ENCODE results near the gene LRP1.
A peak's percentile ranks its signal among the peaks of the same experiment; 100 is the strongest.

The LRP1 gene

GRCh38 chr12:57087010-57087690 is 41.1 kb upstream of the LRP1 start:
- ATAC-seq: peak; percentile 65
- no peak for TF ChIP-seq PPARA (CRISPR knock-in tag; IDR thresholded peaks at IDR 0.05; ENCODE audit: borderline replicate concordance)
- TF ChIP-seq CSRNP3 (CRISPR knock-in tag; IDR thresholded peaks at IDR 0.05): no peak

GRCh38 chr12:57087691-57088353 is 40.5 kb upstream of the LRP1 start:
- TF ChIP-seq SNAI2 (CRISPR knock-in tag; IDR thresholded peaks at IDR 0.05): no peak
- TF ChIP-seq PPARA (CRISPR knock-in tag; IDR thresholded peaks at IDR 0.05; ENCODE audit: borderline replicate concordance): no peak
- no peak for TF ChIP-seq ZNF8 (CRISPR knock-in tag; IDR thresholded peaks at IDR 0.05)
- TF ChIP-seq PATZ1 (CRISPR knock-in tag; IDR thresholded peaks at IDR 0.05; ENCODE audit: borderline replicate concordance): peak; percentile 46; the same call in 1 of the 2 replicates
- ATAC-seq: peak; percentile 60

GRCh38 chr12:57088354-57089270 is 39.7 kb upstream of the LRP1 start, which contains the start of gene NAB2:
Gene NAB2 (plus strand): TSS chr12:57089114. CDS start chr12:57089272, 158 bp downstream.
- peak; percentile 53 for ATAC-seq
- no peak for TF ChIP-seq ESRRG (CRISPR knock-in tag; IDR thresholded peaks at IDR 0.05)
- TF ChIP-seq GLIS3 (CRISPR knock-in tag; IDR thresholded peaks at IDR 0.05): no peak
- no peak for TF ChIP-seq CSRNP3 (CRISPR knock-in tag; IDR thresholded peaks at IDR 0.05)
- TF ChIP-seq ARNTL (CRISPR knock-in tag; IDR thresholded peaks at IDR 0.05; ENCODE audit: borderline replicate concordance, low read depth): no peak
- no peak for TF ChIP-seq ZNF565 (CRISPR knock-in tag; conservative IDR thresholded peaks at IDR 0.05; ENCODE audit: low read depth)
- TF ChIP-seq SNAI2 (CRISPR knock-in tag; IDR thresholded peaks at IDR 0.05): no peak
- TF ChIP-seq ZFP30 (CRISPR knock-in tag; IDR thresholded peaks at IDR 0.05): no peak
- no peak for TF ChIP-seq ZFP3 (CRISPR knock-in tag; IDR thresholded peaks at IDR 0.05)
- TF ChIP-seq OSR1 (CRISPR knock-in tag; IDR thresholded peaks at IDR 0.05): no peak
- no peak for TF ChIP-seq TOX (CRISPR knock-in tag; IDR thresholded peaks at IDR 0.05; ENCODE audit: borderline replicate concordance)
- TF ChIP-seq POU6F1 (CRISPR knock-in tag; IDR thresholded peaks at IDR 0.05; ENCODE audit: borderline replicate concordance, low read depth): no peak
- no peak for TF ChIP-seq CSDC2 (CRISPR knock-in tag; IDR thresholded peaks at IDR 0.05)
- no peak for TF ChIP-seq TSHZ2 (CRISPR knock-in tag; IDR thresholded peaks at IDR 0.05)
- TF ChIP-seq ZC3H10 (CRISPR knock-in tag; IDR thresholded peaks at IDR 0.05): no peak
- no peak for TF ChIP-seq BACH2 (CRISPR knock-in tag; IDR thresholded peaks at IDR 0.05; ENCODE audit: borderline replicate concordance)
